Fibroblast of lung (primary cell): ENCODE measurements around the gene SCUBE1. TPM values are rescaled to one million over a fixed set of nuclear protein-coding genes. Genes with fewer than 3 reads are reported as not detected.

Experiments
- DNase-seq, 2 donors: peaks; one replicate each; pipeline versions ENCODE4 v3.0.0 to v3.0.0-alpha.2; 2010; ENCODE audit warnings: low read depth in 2 of 2
- H2AFZ ChIP-seq: 2 replicates; pipeline ENCODE4 v1.5.1; 2012; ENCODE audit warnings: low read length, control low read depth, inconsistent platforms
- H3K27ac ChIP-seq: 2 replicates; pipeline ENCODE4 v1.5.1; 2011; ENCODE audit warnings: low read length, control low read depth; ENCODE audit not compliant: insufficient read depth
- H3K27me3 ChIP-seq: 2 replicates; pipeline ENCODE4 v1.5.1; 2011; ENCODE audit warnings: mild to moderate bottlenecking, low read length; ENCODE audit not compliant: control insufficient read depth, insufficient read depth
- H3K36me3 ChIP-seq: 2 replicates; pipeline ENCODE4 v1.5.1; 2011; ENCODE audit warnings: low read length; ENCODE audit not compliant: control insufficient read depth, insufficient read depth
- H3K4me1 ChIP-seq: 2 replicates; pipeline ENCODE4 v1.5.1; 2011; ENCODE audit warnings: low read length; ENCODE audit not compliant: control insufficient read depth, insufficient read depth; ENCODE audit errors: extremely low read depth
- H3K4me2 ChIP-seq: 2 replicates; pipeline ENCODE4 v1.5.1; 2011; ENCODE audit warnings: low read length, control low read depth; ENCODE audit not compliant: insufficient read depth; ENCODE audit errors: extremely low read depth
- H3K4me3 ChIP-seq, 4 experiments: fragments of 200-600 bp in 1 of 4; sonication (generic) in 1 of 4; replicated peaks in 1 of 4; 2 replicates each; pipeline ENCODE4 v1.5.1; 2011 to 2016; ENCODE audit warnings: low read length in 4 of 4, low read depth in 3 of 4, mild to moderate bottlenecking in 3 of 4, control low read depth in 2 of 4, inconsistent platforms in 1 of 4, mixed read lengths in 1 of 4; ENCODE audit not compliant: insufficient read depth in 1 of 4; ENCODE audit errors: control extremely low read depth in 1 of 4
- H3K79me2 ChIP-seq: 2 replicates; pipeline ENCODE4 v1.5.1; 2012; ENCODE audit warnings: mild to moderate bottlenecking, low read length, inconsistent platforms; ENCODE audit not compliant: control insufficient read depth, insufficient read depth
- H3K9ac ChIP-seq: 2 replicates; pipeline ENCODE4 v1.5.1; 2011; ENCODE audit warnings: mild to moderate bottlenecking, low read length, control low read depth; ENCODE audit not compliant: insufficient read depth
- H3K9me3 ChIP-seq: 2 replicates; pipeline ENCODE4 v1.5.1; 2012; ENCODE audit warnings: low read depth, low read length; ENCODE audit not compliant: control insufficient read depth, insufficient read depth
- H4K20me1 ChIP-seq: 2 replicates; pipeline ENCODE4 v1.5.1; 2011; ENCODE audit warnings: low read length; ENCODE audit not compliant: control insufficient read depth, insufficient read depth; ENCODE audit errors: extremely low read depth
- CTCF ChIP-seq, 2 donors: IDR thresholded peaks in 1 of 2; conservative IDR thresholded peaks in 1 of 2; 1 replicate in 1 of 2; 2 replicates in 1 of 2; pipeline ENCODE4 v1.5.1; 2011 to 2012; ENCODE audit warnings: low read length in 2 of 2, control low read depth in 1 of 2, inconsistent platforms in 1 of 2, low read depth in 1 of 2, mild to moderate bottlenecking in 1 of 2
- EZH2 ChIP-seq: IDR thresholded peaks from 2 replicates; pipeline ENCODE4 v1.5.1; 2012; ENCODE audit warnings: low read length, control low read depth, mild to moderate bottlenecking; ENCODE audit errors: missing control alignments
- polyA plus RNA-seq, 2 donors: library from polyadenylated mRNA; depleted of rRNA in 1 of 2; stranded (reverse) in 1 of 2; unstranded in 1 of 2; fragments of >200 nt; gene quantifications; 2 replicates each; pipeline ENCODE4 v1.2.1, GENCODE V29; 2011 to 2012; ENCODE audit warnings: missing spikeins in 1 of 2
- total RNA-seq: library from RNA; depleted of rRNA; stranded (reverse); fragments of >200 nt; gene quantifications from 2 replicates; pipeline ENCODE4 v1.2.1, GENCODE V29; 2014

SCUBE1 gene
- total and polyA plus RNA-seq, 2 donors (not counting 1 experiment from before 2014, with no cell fraction given), result 0.17 TPM; not detected in 1

GRCh38 chr22:43298062-43298801, 44.9 kb downstream of the SCUBE1 start:
- H3K79me2 ChIP-seq, result no peaks in the 10 kb centered on the region
- H2AFZ ChIP-seq, result no peak overlapping the region
- no peaks in the 10 kb centered on the region for H3K27me3 ChIP-seq
- peak in 1 of 2 donors; percentile 13 for DNase-seq
- TF ChIP-seq EZH2 (no peak), CTCF (conservative IDR thresholded peaks at IDR 0.05 in 1 of 2, IDR thresholded peaks at IDR 0.05 in 1 of 2; ENCODE audit: low read depth in 1 of 2, low read length in 2 of 2) (no peak)
- no peak overlapping the region for H3K9ac ChIP-seq
- no peaks in the 10 kb centered on the region for H3K4me1 ChIP-seq
- H3K4me3 ChIP-seq, result no peak overlapping the region
- no peaks in the 10 kb centered on the region for H4K20me1 ChIP-seq
- H3K4me2 ChIP-seq, result no peak overlapping the region
- H3K9me3 ChIP-seq, result no peaks in the 10 kb centered on the region
- no peak overlapping the region for H3K27ac ChIP-seq
- no peaks in the 10 kb centered on the region for H3K36me3 ChIP-seq

GRCh38 chr22:43297270-43298061, 45.7 kb downstream of the SCUBE1 start:
- DNase-seq, result no peak
- no peak overlapping the region for H3K27ac ChIP-seq

More at GRCh38 chr22:43297270-43298061, 45.7 kb downstream of the SCUBE1 start:
- Histone ChIP-seq H3K36me3 (no peaks in the 10 kb centered on the region), H3K4me2 (no peak overlapping the region), H3K9ac (no peak overlapping the region), H3K9me3 (no peaks in the 10 kb centered on the region), H3K27me3 (no peaks in the 10 kb centered on the region), H3K4me3 (no peak overlapping the region), H4K20me1 (no peaks in the 10 kb centered on the region), H3K79me2 (no peaks in the 10 kb centered on the region), H3K4me1 (no peaks in the 10 kb centered on the region), H2AFZ (no peak overlapping the region)
- TF ChIP-seq EZH2, result no peak
- TF ChIP-seq CTCF (conservative IDR thresholded peaks at IDR 0.05 in 1 of 2, IDR thresholded peaks at IDR 0.05 in 1 of 2; ENCODE audit: low read depth in 1 of 2, low read length in 2 of 2), result no peak
